Testis (tissue), 3 donors: ENCODE measurements around the gene GLE1. TPM values are rescaled to one million over a fixed set of nuclear protein-coding genes. Genes with fewer than 3 reads are reported as not detected.

Experiments used
- DNase-seq: peaks from one replicate; pipeline ENCODE4 v3.0.0-alpha.2; 2019
- H3K27ac ChIP-seq, 2 donors: fragments of 200-600 bp; sonication (generic); one replicate each; pipeline ENCODE4 v1.5.1; 2019
- H3K27me3 ChIP-seq: fragments of 200-600 bp; sonication (generic); one replicate; pipeline ENCODE4 v1.5.1; 2019
- H3K36me3 ChIP-seq: fragments of 200-600 bp; sonication (generic); one replicate; pipeline ENCODE4 v1.5.1; 2017; ENCODE audit warnings: low read depth; ENCODE audit errors: missing control alignments
- H3K4me1 ChIP-seq: fragments of 200-600 bp; sonication (generic); one replicate; pipeline ENCODE4 v1.5.1; 2019
- H3K4me3 ChIP-seq, 2 donors: fragments of 200-600 bp; sonication (generic); one replicate each; pipeline ENCODE4 v1.5.1; 2017 to 2019
- H3K9me3 ChIP-seq: fragments of 200-600 bp; sonication (generic); one replicate; pipeline ENCODE4 v1.5.1; 2017
- POLR2A ChIP-seq: fragments of 450-650 bp; IDR thresholded peaks from one replicate; pipeline ENCODE4 v1.6.1; 2017; ENCODE audit warnings: antibody characterized with exemption, mild to moderate bottlenecking, moderate library complexity
- WGBS, 2 donors: methylation state at CpG; one replicate each; pipeline ENCODE4 v1.1.5; 2018; 5-methylcytosine and 5-hydroxymethylcytosine counted together
- intact Hi-C: fragments of 100-400 bp; cut with DNase I; formaldehyde crosslinking; loops from one replicate; pipeline ENCODE4 v1.15.1; 2023; ENCODE audit warnings: low total_unique reads
- polyA plus RNA-seq: library from polyadenylated mRNA; stranded (reverse); fragments of 350-450 nt; fragmentation: Illumina TruSeq; extraction: RNeasy Lipid Tissue Mini Kit (QIAGEN cat#74804); gene quantifications from one replicate; pipeline ENCODE4 v1.2.3, GENCODE V29; 2014; ENCODE audit warnings: low read depth, low replicate concordance; ENCODE audit not compliant: insufficient read depth
- total RNA-seq, 2 donors: library from RNA; depleted of rRNA; stranded (reverse); fragments of >200 nt; gene quantifications; one replicate each; pipeline ENCODE4 v1.2.3, GENCODE V29; 2016
- TF ChIP-seq, protein P1 (sequence below), 3 experiments: fragments of 450-650 bp in 2 of 3; fragments of 200-600 bp in 1 of 3; sonication (generic) in 1 of 3; IDR thresholded peaks; one replicate each; pipeline ENCODE4 v1.5.1; 2016 to 2019; ENCODE audit warnings: antibody characterized with exemption in 3 of 3, mild to moderate bottlenecking in 2 of 3, moderate library complexity in 1 of 3

GLE1 gene
- total and polyA plus RNA-seq, 3 donors from 2014 or later, result 44.7 to 82.3 (median 59.7) TPM

DNA sequence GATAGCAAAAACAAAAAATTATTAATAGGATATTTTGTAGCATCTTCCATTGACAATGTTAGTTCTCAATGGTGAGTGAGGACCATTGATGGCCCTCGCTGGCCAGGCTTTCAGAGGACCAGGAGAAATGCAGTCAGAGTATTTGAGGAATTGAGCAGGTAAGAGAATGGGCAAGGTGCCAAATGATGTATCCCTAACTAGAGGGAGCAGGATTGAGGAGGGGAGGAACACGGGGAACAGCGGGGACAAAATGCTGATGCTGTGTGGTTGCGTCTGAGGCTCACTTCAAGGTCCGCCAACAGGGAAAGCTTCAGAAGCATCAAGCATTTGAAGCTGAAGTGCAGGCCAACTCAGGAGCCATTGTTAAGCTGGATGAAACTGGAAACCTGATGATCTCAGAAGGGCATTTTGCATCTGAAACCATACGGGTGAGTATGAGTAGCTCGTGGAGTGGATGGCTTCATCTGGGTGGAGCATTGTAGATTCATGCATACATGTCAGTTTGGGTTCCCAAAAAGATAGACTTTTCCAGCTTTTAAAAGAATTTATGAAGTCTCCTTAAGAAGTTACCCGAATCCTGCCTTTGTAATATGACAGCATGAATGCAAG is 64.1 kb downstream of the GLE1 start:
- intact Hi-C loops, result no loop called here
- no peaks in the 10 kb centered on the region for H3K36me3 ChIP-seq
- no peak for TF ChIP-seq POLR2A
- TF ChIP-seq, protein P1, sequence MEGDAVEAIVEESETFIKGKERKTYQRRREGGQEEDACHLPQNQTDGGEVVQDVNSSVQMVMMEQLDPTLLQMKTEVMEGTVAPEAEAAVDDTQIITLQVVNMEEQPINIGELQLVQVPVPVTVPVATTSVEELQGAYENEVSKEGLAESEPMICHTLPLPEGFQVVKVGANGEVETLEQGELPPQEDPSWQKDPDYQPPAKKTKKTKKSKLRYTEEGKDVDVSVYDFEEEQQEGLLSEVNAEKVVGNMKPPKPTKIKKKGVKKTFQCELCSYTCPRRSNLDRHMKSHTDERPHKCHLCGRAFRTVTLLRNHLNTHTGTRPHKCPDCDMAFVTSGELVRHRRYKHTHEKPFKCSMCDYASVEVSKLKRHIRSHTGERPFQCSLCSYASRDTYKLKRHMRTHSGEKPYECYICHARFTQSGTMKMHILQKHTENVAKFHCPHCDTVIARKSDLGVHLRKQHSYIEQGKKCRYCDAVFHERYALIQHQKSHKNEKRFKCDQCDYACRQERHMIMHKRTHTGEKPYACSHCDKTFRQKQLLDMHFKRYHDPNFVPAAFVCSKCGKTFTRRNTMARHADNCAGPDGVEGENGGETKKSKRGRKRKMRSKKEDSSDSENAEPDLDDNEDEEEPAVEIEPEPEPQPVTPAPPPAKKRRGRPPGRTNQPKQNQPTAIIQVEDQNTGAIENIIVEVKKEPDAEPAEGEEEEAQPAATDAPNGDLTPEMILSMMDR (IDR thresholded peaks at IDR 0.05), result no peak

DNA sequence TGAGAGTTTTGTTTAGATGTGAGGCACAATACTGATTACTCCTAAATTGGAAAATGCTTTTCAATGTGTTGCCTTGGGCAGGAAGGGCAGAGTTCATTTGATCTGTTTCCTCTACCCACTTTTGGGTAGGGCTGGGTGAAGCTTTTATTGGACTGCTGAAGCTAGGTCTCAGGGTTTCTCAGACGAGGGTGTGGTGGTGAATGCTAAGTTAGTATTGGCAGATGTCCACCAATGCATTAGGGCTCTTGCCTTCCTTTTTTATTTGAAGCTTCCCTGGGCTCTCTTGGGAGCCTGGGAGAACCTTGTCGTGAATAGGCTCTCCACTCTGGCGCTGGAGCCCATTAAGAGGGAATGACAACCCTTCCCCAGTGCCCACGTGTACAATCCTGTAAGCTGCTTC is 71.0 kb downstream of the GLE1 start:
- DNase-seq, result no peak
- Histone ChIP-seq H3K4me1 (peaks cover 4% of the 10 kb centered on the region), H3K27ac (no peak overlapping the region), H3K4me3 (no peak overlapping the region), H3K27me3 (no peaks in the 10 kb centered on the region), H3K36me3 (no peaks in the 10 kb centered on the region), H3K9me3 (no peaks in the 10 kb centered on the region)
- intact Hi-C loops, result no loop called here
- 56 to 73% methylated on average over 4 of the region's 4 CpGs for WGBS, 2 donors
- TF ChIP-seq, protein P1 (IDR thresholded peaks at IDR 0.05), result no peak
- TF ChIP-seq POLR2A, result no peak

More for the DNA sequence above, 64.1 kb downstream of the GLE1 start:
- Histone ChIP-seq H3K9me3 (no peaks in the 10 kb centered on the region), H3K4me3 (no peak overlapping the region), H3K27me3 (no peaks in the 10 kb centered on the region), H3K4me1 (peaks cover 3% of the 10 kb centered on the region), H3K27ac (no peak overlapping the region)
- WGBS, 2 donors, result 72 to 75% methylated on average over 8 of the region's 8 CpGs
- DNase-seq, result no peak

DNA sequence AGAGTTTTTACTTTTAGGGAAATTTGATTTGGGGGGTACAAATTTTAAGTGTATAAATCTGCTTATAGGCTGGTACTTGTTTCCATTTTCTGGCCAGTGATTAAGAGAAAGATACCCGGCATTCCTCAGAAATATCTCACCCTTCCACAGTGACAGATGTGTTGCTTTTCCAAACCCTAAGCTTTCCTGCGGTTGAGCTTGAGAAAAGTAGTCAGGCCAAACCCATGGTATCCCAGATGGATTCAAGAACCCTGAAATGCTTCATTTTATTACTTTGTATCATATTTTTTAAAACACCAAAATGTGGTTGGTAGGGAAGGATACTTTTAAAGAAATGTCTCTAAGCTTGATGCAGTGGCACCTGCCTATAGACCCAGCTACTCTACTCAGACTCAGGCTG is 71.4 kb downstream of the GLE1 start:
- Histone ChIP-seq H3K36me3 (no peaks in the 10 kb centered on the region), H3K9me3 (no peaks in the 10 kb centered on the region), H3K4me1 (peaks cover 4% of the 10 kb centered on the region), H3K27ac (no peak overlapping the region), H3K4me3 (no peak overlapping the region), H3K27me3 (no peaks in the 10 kb centered on the region)
- no peak for TF ChIP-seq POLR2A
- TF ChIP-seq, protein P1 (IDR thresholded peaks at IDR 0.05), result no peak
- intact Hi-C loops, result no loop called here
- DNase-seq, result no peak
- 82 to 90% methylated on average over 2 of the region's 2 CpGs for WGBS, 2 donors

DNA sequence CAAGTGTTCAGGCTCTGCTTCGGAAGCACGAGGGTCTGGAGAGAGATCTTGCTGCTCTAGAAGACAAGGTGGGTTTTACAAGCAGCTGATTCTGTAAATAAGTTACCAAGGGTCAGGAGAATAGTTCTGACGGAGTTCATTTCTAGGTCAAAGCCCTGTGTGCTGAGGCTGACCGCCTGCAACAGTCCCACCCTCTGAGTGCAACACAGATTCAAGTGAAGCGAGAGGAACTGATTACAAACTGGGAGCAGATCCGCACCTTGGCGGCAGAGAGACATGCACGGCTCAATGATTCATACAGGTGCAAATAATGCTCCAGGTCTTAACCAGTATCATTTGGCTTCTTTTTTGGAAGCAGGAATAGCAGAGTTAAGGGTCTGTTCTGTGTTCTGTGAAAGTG is 72.7 kb downstream of the GLE1 start:
- intact Hi-C loops, result no loop called here
- WGBS, 2 donors, result 91 to 97% methylated on average over 8 of the region's 8 CpGs
- Histone ChIP-seq H3K27ac (no peak overlapping the region), H3K9me3 (no peaks in the 10 kb centered on the region), H3K4me1 (peaks cover 4% of the 10 kb centered on the region), H3K36me3 (peaks cover 5% of the 10 kb centered on the region), H3K27me3 (no peaks in the 10 kb centered on the region), H3K4me3 (no peak overlapping the region)
- no peak for DNase-seq
- TF ChIP-seq POLR2A, result no peak
- TF ChIP-seq, protein P1 (IDR thresholded peaks at IDR 0.05), result no peak

DNA sequence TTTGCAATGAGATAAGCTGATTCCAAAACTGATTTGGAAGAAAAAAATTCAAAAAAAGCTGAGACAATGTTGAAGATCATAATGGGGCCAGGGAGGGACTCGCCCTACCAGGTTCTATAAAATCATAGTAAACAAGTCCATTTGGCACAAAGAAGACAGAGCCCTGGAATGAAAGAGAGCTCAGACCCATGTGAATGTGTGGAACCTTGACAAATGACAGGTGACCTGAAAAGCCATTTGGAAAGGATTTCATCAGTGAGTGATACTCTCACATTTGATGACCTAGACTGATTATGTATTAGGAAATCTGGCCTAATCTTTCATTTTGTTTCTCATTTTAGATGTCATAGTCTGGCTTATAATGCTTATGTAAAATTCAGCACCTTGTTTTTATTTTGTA is 74.7 kb downstream of the GLE1 start:
- intact Hi-C loops, result no loop called here

More for the DNA sequence above, 74.7 kb downstream of the GLE1 start:
- H3K27me3 ChIP-seq, result no peaks in the 10 kb centered on the region
- 95 to 96% methylated on average over 1 of the region's 1 CpG for WGBS, 2 donors
- no peak for DNase-seq
- H3K4me1 ChIP-seq, result peaks cover 4% of the 10 kb centered on the region
- TF ChIP-seq, protein P1 (IDR thresholded peaks at IDR 0.05), result no peak
- TF ChIP-seq POLR2A, result no peak
- no peak overlapping the region for H3K27ac ChIP-seq
- no peaks in the 10 kb centered on the region for H3K9me3 ChIP-seq
- H3K36me3 ChIP-seq, result peaks cover 5% of the 10 kb centered on the region
- no peak overlapping the region for H3K4me3 ChIP-seq
